Activated gamma-delta T cell treated with Interleukin-2 at 50 U/mL for 16 hours (primary cell): Measurements from ENCODE around the gene PAOX.

Source experiments
- DNase-seq: peaks from one replicate; pipeline ENCODE4 v3.0.0-alpha.2; 2020

Gene PAOX

DNA sequence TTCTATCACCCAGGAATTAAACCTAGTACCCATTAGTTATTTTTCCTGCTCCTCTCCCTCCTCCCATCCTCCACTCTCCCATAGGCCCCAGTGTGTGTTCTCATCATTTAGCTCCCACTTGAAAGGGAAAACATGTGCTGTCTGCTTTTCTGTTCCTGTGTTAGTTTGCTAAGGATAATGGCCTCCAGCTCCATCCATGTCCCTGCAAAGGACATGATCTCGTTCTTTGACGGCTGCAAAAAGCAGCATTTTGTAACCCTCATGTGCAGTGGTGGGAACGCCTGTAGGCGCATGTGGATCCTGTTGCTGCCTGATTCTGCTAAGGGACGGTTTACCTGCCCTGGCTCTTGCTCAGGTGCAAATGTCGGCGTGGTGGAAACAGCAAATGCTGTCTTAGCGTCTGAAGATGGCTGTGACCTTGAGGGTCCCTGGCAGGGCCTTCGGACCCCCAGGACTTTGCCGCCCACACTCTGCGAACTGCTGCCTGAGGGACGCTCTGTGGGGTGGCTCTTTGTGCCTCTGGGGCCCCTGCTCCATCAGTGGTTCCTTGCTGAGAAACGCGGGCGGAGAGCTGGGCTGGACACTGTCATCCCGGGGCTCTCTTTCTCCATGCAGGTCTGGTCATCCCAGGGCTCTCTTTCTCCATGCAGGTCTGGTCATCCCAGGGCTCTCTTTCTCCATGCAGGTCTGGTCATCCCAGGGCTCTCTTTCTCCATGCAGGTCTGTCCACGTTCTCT is 9.3 kb downstream of the PAOX start:
- DNase-seq, result no peak

DNA sequence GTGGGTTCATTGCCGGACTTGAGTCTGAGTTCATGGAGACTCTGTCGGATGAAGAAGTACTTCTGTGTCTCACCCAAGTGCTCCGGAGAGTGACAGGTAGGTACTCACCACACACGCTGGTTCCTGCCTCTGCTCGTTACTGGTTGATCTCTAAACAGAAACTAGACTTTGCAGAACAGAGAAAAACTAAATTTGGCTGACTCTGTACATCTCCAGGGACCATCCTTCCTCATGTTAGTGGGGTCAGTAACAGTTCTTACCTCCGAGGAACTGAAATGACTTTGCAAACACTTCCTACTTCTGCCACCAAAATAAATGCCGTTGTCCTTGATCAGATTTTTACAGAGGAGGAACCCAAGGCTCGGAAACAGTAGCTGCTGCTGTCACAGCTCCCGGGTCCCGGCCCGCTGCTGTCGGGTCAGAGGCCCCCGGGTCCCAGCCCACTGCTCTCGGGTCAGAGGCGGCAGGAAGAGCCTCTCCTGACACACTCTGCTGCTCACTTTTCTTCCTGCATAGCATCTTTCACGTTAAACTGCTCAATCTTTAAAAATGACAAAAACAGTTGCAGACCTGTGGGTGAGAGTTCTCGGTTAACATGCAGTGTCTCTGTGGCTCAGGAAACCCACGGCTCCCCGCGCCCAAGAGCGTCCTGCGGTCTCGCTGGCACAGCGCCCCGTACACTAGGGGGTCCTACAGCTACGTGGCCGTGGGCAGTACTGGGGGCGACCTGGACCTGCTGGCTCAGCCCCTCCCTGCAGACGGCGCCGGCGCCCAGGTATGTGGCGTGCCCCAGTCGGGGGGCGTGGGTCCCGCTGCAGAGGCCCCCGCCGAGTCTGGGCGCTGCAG is 10.1 kb downstream of the PAOX start:
- DNase-seq, result peak; percentile 43

DNA sequence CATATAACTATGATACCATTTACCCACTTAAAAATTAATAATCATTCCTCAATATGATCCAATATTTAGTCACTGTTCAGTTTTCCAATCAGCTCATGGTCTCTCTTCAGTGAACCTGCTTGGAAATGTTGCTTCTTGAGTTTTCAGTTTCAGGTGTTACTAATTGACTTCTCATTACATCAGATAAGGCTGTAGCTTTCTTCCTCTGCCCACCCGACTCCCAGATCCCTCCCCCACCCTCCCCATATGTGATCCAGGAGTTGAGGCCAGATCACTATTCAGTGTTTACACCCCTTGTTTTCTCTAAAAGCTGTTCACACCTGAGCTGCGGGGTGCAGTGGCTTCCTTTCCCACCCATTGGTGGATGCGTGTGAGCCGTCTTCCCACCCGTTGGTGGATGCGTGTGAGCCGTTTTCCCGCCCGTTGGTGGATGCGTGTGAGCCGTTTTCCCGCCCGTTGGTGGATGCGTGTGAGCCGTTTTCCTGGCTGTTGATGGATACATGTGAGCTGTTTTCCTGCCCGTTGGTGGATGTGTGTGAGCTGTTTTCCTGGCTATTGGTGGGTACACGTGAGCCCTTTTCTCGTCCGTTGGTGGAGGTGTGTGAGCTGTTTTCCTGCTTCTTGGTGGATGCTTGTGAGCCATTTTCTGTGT is 11.7 kb downstream of the PAOX start:
- DNase-seq, result no peak

DNA sequence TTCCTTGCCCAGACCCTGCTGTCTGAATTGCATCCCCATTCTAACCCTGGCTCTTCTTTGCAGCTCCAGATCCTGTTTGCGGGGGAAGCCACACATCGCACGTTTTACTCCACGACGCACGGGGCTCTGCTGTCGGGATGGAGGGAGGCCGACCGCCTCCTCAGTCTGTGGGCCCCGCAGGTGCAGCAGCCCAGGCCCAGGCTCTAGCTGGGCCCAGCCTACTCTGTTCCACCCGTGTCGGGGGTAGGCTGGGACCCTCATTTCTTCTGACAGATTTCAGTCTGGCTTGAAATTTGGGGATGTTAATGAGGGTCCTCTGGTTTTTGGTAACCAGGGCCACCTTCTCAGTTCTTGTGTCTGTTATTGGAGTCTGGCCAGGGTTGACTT is 12.2 kb downstream of the PAOX start:
- DNase-seq, result no peak

DNA sequence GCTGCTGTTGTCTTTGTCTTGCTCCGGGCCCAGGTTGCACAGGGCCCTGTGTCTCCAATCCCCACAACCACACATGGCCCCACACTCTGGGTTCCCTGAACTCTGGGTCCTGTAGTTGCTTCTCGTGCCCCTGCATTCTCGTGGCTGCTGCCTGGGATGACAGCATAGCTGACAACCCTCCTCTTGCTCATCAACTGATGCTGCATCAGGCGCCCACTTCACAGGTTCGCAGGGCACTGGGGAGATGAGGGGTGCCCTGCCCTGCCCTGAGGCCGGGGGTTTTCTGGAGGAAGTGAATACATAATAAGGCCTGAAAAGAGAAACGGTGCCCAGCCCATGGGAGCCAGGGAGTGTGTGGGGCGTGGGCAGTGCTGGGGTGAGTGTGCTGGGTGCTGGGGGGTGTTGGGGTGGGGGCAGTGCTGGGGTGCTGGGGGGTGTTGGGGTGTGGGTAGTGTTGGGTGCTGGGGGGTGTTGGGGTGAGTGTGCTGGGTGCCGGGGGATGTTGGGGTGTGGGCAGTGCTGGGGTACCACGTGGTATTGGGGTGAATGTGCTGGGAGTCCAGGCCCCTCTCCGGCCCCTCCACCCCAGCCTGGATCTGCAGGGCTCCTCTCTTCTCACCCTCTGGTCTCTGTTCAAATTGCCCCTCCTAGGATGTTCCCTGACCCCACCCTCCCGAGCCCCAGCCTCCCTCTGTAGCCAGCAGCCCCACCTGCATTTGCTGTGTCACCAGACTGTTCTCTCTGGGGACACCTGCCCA is 12.9 kb downstream of the PAOX start:
- DNase-seq, result no peak

DNA sequence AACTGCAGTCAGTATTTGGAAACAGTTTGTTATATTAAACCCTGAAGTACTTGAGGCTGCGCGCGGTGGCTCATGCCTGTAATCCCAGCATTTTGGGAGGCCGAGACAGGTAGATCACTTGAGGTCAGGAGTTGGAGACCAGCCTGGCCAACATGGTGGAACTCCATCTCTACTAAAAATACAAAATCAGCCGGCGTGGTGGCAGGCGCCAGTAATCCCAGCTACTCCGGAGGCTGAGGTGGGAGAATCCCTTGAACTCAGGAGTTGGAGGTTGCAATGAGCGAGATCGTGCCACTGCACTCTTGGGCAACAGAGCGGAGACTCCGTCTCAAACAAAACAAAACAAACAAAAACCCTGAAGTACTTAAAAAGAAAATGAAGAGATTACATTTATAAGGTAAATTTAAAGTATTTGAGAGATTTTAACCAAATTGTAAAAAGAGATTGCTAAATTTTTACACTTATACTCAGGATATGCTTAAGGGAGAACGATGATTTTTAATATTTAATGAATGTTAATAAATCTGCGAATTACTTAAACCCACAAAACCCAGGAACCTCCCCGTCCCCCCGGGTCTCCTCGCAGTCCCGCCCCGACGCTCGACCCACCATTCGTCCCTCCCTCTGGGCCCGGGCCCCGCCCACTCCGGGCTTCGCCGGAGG is 14.5 kb downstream of the PAOX start:
- DNase-seq, result no peak

DNA sequence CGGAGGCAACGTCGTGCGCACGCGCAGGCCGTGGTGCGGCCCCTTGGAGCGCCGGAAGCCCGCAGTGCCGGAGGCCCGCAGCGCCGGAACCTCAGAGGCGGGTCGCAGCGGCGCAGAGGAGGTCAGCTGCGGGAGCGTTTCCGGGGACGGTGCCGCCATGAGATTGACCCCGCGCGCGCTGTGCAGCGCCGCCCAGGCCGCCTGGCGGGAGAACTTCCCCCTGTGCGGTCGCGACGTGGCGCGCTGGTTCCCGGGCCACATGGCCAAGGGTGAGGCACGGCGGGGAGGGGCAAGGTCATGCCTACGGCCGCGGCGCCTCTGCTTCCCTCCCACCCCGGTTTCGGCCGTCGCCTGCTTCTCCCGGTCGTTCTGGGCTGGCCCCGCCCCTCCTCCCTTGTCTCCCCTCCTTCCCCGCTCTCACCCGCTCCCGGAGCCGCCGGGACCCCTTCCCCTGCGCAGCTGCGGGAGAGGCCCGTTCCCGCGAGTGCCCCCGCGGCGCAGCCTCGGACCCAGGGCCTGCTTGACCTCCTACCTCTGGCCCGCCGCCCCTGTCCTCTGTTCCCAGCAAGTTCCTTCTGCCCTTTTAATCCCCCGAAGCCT is 15.1 kb downstream of the PAOX start, which contains the start of gene MTG1:
MTG1 (plus strand) TSS at position 94 of the 600 bp plus-strand sequence; CDS start at position 158, 64 bp downstream.
- peak; percentile 90 for DNase-seq

DNA sequence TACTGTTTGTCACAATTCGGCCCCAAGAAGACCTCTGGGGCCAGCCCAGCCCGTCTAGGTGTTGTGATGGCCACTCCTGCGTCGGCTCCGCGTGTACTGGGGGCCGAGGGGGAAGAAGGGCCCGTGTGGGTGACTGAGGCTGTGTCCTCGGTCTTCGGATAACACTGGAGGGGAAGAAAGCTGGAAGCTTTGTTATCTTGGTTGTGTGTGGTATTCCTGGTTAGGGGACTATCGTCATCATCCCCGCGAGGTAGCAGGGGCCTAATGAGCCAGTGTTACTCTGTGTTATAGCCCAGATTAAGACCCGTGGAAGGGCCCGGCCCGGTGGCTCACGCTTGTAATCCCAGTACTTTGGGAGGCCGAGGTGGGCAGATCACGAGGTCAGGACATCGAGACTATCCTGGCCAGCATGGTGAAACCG is 15.7 kb downstream of the PAOX start:
- DNase-seq, result no peak

DNA sequence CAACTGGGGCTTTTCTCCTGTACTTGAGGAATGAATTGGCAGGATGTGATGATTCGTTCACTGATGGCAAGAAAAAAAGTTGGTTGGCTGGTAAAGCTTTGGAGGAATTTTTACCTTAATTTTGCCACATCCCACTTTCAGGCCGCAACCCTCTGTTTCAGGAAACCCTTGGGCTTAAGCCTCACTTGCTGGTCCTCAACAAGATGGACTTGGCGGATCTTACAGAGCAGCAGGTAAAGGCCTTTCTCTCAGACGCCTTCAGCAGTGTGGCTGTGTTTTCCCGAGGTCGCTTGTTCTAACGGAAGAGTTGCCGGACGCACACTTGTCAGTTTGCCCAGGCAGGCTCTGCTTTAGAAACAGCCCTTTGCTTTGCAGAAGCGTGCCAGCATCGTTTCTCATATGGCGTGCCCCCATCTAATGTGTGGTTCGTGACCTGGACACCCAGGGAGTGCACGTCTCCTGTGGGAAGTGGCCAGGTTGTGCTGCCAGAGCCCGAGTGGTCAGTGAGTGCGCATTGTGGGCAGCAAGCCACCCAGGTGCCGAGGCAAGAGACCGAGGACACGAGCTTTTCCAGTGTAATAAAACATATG is 17.1 kb downstream of the PAOX start:
- no peak for DNase-seq

DNA sequence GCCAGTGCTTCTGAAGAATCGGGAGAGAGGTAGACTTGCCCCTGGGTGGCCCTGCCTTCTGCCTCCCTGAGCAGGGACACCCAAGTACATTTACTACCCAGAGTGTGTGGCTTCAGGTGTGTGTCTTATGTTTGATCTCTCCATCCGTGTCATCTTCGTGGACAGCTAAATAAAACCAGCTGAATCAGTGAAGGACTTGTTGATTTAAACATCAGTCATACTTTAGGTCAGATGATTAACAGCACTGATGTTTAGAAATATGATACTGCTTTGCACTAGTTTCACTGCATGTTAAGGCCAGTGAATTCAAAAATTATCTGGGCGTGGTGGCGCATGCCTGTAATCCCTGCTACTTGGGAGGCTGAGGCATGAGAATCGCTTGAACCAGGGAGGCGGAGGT is 18.9 kb downstream of the PAOX start:
- DNase-seq, result no peak

DNA sequence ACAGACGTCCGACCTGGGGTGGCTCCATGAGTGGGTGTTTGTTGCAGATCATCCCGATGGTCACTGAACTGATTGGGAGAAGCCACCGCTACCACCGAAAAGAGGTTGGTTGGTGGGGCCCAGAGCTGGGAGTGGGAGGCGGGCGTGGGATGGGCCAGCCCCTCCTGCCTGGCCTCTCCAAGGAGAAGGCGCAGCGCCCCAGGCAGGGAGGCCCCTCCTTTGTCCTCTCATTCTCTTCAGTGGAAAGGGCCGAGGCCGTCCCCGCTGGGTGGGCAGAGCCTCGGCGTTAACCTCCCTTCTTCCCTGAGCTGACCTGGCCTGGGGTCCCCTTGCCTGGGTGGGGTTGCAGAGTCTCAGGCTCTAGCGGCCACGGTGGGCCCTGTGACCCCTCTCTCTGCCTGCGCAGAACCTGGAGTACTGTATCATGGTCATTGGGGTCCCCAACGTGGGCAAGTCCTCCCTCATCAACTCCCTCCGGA is 20.1 kb downstream of the PAOX start:
- no peak for DNase-seq

DNA sequence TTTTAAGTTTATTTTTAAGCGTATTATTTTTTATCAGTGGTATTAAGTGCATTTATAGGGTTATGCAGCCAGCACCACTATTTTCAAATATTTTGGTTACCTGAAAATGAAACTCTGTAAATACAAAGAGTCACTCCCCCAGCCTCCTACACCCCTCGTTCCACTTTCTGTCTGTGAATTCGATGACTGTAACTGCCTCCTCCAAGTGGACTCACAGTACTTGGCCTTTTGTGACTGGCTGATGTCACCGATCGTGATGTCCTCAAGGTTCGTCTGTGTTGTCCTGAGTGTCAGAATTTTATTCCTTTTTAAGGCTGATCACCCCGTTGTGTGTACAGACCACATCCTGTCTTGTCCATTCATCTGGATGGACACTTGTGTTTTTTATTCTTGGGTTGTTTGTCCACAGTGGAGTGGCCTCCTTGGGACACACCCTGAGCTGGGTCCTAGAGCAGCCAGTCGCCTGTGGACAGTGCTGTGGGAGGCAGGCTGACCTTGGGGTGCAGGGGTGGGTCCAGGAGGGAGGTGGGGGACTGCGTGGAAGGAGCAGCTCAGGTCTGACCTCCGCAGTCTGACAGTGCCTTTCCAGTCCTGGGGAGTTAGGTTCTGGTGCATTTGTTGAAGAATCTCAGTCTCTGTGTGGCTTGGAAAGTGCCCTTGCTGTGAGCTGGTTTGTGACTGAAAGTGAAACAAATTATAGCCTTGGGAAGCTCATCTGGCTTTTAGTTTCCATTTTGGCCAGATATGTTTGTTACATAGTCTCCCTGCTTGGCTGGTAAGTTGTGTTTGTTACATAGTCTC is 21.8 kb downstream of the PAOX start:
- DNase-seq, result no peak

DNA sequence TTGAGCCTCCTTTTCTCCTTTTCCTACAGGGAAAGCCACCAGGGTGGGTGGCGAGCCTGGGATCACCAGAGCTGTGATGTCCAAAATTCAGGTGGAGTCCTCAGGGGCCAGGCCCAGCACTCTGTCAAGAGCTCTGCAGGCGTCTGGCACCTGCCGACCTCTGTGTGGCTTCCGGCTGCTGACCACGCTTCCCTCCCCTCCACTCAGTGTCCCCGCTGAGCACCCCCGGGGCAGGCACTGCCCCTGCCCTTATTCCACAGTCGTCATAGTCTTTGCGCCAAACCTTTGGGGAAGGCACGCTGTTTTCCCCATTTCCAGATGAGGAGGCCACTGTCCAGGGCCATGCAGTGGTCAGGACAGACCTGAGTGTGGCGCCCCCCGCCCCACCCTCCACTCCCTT is 22.4 kb downstream of the PAOX start:
- no peak for DNase-seq

DNA sequence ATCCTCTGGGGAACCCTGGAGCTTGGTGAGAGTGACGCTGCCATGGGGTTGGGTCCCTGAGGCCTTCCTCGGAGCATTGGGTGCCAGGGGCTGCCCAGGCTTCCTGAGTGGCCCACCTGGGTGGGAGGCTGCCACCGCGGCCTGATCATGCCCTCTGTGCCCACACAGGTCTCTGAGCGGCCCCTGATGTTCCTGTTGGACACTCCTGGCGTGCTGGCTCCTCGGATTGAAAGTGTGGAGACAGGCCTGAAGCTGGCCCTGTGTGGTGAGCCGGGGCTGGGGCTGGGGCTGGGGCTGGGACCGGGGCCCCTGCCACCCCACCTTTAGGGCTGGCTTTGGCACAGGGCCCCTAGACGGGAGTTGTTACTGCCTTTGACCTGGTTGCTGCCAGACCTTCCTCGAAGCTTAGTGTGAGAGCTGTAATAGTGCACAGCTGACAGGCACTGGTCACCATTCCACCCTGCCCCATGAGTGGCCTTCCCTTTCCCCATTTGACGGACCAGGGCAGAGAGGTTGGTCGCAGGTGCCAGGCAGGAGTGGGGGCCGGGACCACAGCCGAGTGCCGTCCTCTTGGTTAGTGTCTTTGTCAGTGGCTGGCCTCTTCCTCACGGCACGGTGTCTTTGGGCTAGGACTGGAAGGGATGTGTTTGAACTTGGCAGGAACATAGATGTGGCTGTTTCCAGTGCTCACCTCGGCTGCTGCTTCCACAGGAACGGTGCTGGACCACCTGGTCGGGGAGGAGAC is 23.1 kb downstream of the PAOX start:
- no peak for DNase-seq

DNA sequence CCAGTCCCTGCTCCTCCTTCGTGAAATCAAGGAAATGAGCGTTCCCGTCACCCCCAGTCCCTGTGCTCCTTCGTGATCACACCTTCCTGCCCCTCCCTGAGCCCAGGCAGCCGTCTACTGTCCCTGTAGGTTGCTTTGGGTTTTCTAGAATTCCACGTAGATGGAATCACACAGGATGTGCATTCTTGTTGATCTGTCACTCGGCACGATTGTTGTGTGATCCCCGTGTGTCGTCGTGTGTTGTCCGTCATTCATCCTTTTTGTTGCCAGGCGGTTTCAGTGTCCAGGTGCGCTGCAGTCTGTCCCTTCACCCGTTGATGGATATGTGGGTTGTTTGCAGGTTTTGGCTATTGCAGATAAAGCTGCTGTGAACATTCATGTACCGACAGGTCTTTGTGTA is 24.3 kb downstream of the PAOX start:
- no peak for DNase-seq

DNA sequence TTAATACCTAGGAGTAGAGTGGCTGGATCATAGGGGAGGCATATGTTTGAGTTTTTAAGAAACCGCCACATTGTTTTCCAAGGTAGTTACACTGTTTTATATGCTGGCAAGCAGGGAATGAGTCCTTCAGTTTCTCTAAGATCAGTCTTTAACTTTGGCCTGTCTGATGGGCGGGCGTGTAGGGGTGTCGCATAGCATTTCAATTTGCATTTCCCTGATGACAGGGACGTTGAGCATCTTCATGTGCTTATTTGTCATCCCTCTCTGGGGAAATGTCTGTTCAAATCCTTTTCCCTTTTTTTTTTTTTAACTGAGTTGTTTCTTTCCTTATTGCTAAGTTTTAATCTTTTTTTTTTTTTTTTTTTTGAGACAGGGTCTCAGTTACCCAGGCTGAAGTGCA is 24.7 kb downstream of the PAOX start:
- no peak for DNase-seq

DNA sequence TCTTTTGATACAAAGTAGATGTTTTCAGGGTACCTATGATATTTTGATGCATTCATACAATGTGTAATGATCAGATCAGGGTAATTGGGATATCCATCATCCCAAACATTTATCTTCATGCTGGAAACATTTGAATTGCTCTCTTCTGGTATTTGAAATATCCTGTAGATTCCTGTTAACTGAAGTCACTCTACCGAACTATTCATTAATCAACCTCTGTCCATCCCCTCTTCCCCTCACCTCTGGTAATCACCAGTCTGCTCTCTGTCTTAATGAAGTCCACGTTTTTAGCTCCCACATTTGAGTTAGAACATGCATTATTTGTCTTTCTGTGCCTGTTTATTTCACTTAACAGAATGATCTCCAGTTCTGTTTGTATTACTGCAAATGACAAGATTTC is 26.2 kb downstream of the PAOX start:
- no peak for DNase-seq

DNA sequence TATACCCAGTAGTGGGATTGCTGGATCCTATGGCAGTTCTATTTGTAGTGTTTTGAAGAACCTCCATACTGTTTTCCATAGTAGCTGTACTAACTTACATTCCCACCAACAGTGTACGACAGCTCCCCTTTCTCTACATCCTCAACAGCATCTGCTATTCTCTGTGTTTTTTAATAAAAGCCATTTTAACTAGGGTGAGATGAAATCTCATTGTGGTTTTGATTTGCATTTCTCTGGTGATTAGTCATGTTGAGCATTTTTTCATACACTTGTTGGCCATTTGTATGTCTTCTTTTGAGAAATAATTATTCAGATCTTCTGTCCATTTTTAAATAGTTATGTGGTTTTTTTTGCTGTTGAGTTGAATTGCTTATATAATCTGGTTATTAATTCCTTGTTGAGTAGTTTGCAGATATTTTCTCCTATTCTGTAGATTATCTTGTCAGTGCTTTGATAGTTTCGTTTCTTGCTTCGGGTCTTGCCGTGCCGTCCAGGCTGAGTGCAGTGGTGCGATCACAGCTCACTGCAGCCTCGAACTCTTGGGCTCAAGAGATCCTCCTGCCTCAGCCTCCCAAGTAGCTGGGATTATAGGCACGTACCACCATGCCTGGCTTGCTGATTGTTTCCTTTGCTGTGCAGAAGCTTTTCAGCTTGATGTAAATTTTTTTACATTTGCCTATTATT is 26.9 kb downstream of the PAOX start:
- DNase-seq, result no peak
